H9 (cell line): Measurements from ENCODE around the gene PEX5L. TPM values are rescaled to one million over a fixed set of nuclear protein-coding genes. Genes with fewer than 3 reads are reported as not detected.

ENCODE experiments used
- DNase-seq: peaks from one replicate; pipeline ENCODE4 v3.0.0-alpha.2; 2017
- H2AFZ ChIP-seq: one replicate; pipeline ENCODE4 v1.6.1; 2013; ENCODE audit warnings: mild to moderate bottlenecking, low read length, control low read depth, moderate library complexity
- H2AK5ac ChIP-seq: 2 replicates; pipeline ENCODE4 v1.6.1; 2013; ENCODE audit warnings: low read length, control low read depth, mixed read lengths; ENCODE audit not compliant: insufficient read length
- H2BK120ac ChIP-seq: one replicate; pipeline ENCODE4 v1.6.1; 2013; ENCODE audit warnings: low read depth, mild to moderate bottlenecking, low read length, control low read depth, inconsistent platforms; ENCODE audit not compliant: poor library complexity, severe bottlenecking
- H2BK12ac ChIP-seq: 2 replicates; pipeline ENCODE4 v1.6.1; 2013; ENCODE audit warnings: low read length, control low read depth, mixed read lengths, low read depth; ENCODE audit not compliant: insufficient read length
- H2BK15ac ChIP-seq: 2 replicates; pipeline ENCODE4 v1.6.1; 2013; ENCODE audit warnings: low read depth, low read length, control low read depth
- H2BK20ac ChIP-seq: one replicate; pipeline ENCODE4 v1.6.1; 2013; ENCODE audit warnings: low read depth, mild to moderate bottlenecking, low read length, control low read depth, inconsistent platforms; ENCODE audit not compliant: poor library complexity, severe bottlenecking
- H2BK5ac ChIP-seq: 2 replicates; pipeline ENCODE4 v1.6.1; 2013; ENCODE audit warnings: low read length, control low read depth, mixed read lengths; ENCODE audit not compliant: insufficient read length
- H3K14ac ChIP-seq: 2 replicates; pipeline ENCODE4 v1.6.1; 2013; ENCODE audit warnings: low read length, control low read depth; ENCODE audit not compliant: insufficient read depth
- H3K18ac ChIP-seq: 2 replicates; pipeline ENCODE4 v1.6.1; 2013; ENCODE audit warnings: low read depth, mild to moderate bottlenecking, mixed read lengths, low read length, control low read depth; ENCODE audit not compliant: insufficient read length
- H3K23ac ChIP-seq: 2 replicates; pipeline ENCODE4 v1.6.1; 2013; ENCODE audit warnings: low read length, control low read depth, mixed read lengths, low read depth; ENCODE audit not compliant: insufficient read length
- H3K23me2 ChIP-seq: 2 replicates; pipeline ENCODE4 v1.6.1; 2013; ENCODE audit warnings: low read depth, mild to moderate bottlenecking, mixed read lengths, low read length, control low read depth; ENCODE audit not compliant: insufficient read length, poor library complexity, severe bottlenecking
- H3K27ac ChIP-seq: 2 replicates; pipeline ENCODE4 v1.5.1; 2013; ENCODE audit warnings: low read length, control low read depth, mixed read lengths, low read depth; ENCODE audit not compliant: insufficient read length
- H3K27me3 ChIP-seq: 2 replicates; pipeline ENCODE4 v1.6.1; 2013; ENCODE audit warnings: low read length, control low read depth, inconsistent platforms; ENCODE audit not compliant: insufficient read depth
- H3K4ac ChIP-seq: 2 replicates; pipeline ENCODE4 v1.6.1; 2013; ENCODE audit warnings: low read depth, mild to moderate bottlenecking, control low read depth, inconsistent platforms, low read length, moderate library complexity
- H3K4me1 ChIP-seq: 2 replicates; pipeline ENCODE4 v1.6.1; 2013; ENCODE audit warnings: low read length, control low read depth, inconsistent platforms; ENCODE audit not compliant: insufficient read depth
- H3K4me2 ChIP-seq: 2 replicates; pipeline ENCODE4 v1.6.1; 2013; ENCODE audit warnings: low read length, control low read depth, mixed read lengths; ENCODE audit not compliant: insufficient read length, insufficient read depth
- H3K56ac ChIP-seq: 2 replicates; pipeline ENCODE4 v1.6.1; 2013; ENCODE audit warnings: low read depth, mild to moderate bottlenecking, mixed read lengths, low read length, control low read depth; ENCODE audit not compliant: insufficient read length
- H3K79me1 ChIP-seq: 2 replicates; pipeline ENCODE4 v1.6.1; 2013; ENCODE audit warnings: low read depth, mild to moderate bottlenecking, moderate library complexity, low read length, control low read depth, inconsistent platforms; ENCODE audit not compliant: insufficient read depth, poor library complexity, severe bottlenecking
- H3K79me2 ChIP-seq: 2 replicates; pipeline ENCODE4 v1.6.1; 2013; ENCODE audit warnings: low read length, control low read depth, inconsistent platforms; ENCODE audit not compliant: insufficient read depth
- H3K9ac ChIP-seq: 2 replicates; pipeline ENCODE4 v1.6.1; 2013; ENCODE audit warnings: low read length, control low read depth, mixed read lengths; ENCODE audit not compliant: insufficient read length; ENCODE audit errors: extremely low read depth
- H3K9me3 ChIP-seq: one replicate; pipeline ENCODE4 v1.6.1; 2013; ENCODE audit warnings: low read depth, low read length, inconsistent platforms; ENCODE audit not compliant: control insufficient read depth
- H3T11ph ChIP-seq: one replicate; pipeline ENCODE4 v1.6.1; 2013; ENCODE audit warnings: mild to moderate bottlenecking, low read length, control low read depth, inconsistent platforms
- H4K20me1 ChIP-seq: one replicate; pipeline ENCODE4 v1.6.1; 2013; ENCODE audit not compliant: control insufficient read depth, insufficient read length, insufficient read depth
- H4K5ac ChIP-seq: 2 replicates; pipeline ENCODE4 v1.6.1; 2013; ENCODE audit warnings: low read depth, mild to moderate bottlenecking, mixed read lengths, low read length, control low read depth; ENCODE audit not compliant: insufficient read length
- H4K8ac ChIP-seq: replicated peaks from 2 replicates; pipeline ENCODE4 v1.6.1; 2013; ENCODE audit warnings: low read length, control low read depth, mixed read lengths, low read depth; ENCODE audit not compliant: insufficient read length
- H4K91ac ChIP-seq: 2 replicates; pipeline ENCODE4 v1.6.1; 2013; ENCODE audit warnings: low read depth, mild to moderate bottlenecking, moderate library complexity, mixed read lengths, low read length, control low read depth; ENCODE audit not compliant: insufficient read length
- H3K27ac Mint-ChIP-seq, 3 experiments: 2 replicates in 2 of 3; 3 replicates in 1 of 3; pipeline ENCODE4 v1.8.0; 2020 to 2021; ENCODE audit warnings: mixed read lengths in 3 of 3, mild to moderate bottlenecking in 1 of 3, moderate library complexity in 1 of 3
- H3K27me3 Mint-ChIP-seq: 2 replicates; pipeline ENCODE4 v1.8.0; 2021; ENCODE audit warnings: low read depth, mild to moderate bottlenecking, moderate library complexity, mixed read lengths
- H3K36me3 Mint-ChIP-seq, 3 experiments: 2 replicates in 2 of 3; 3 replicates in 1 of 3; pipeline ENCODE4 v1.8.0; 2020 to 2021; ENCODE audit warnings: low read depth in 3 of 3, mixed read lengths in 3 of 3; ENCODE audit not compliant: insufficient read depth in 1 of 3
- H3K4me1 Mint-ChIP-seq, 2 experiments: 2 replicates each; pipeline ENCODE4 v1.8.0; 2020; ENCODE audit warnings: mixed read lengths in 2 of 2
- H3K4me3 Mint-ChIP-seq, 2 experiments: 2 replicates in 1 of 2; 3 replicates in 1 of 2; pipeline ENCODE4 v1.8.0; 2020 to 2021; ENCODE audit warnings: mild to moderate bottlenecking in 2 of 2, mixed read lengths in 2 of 2, moderate library complexity in 1 of 2
- H3K9me3 Mint-ChIP-seq, 2 experiments: 2 replicates in 1 of 2; 3 replicates in 1 of 2; pipeline ENCODE4 v1.8.0; 2020; ENCODE audit warnings: mild to moderate bottlenecking in 2 of 2, mixed read lengths in 2 of 2, moderate library complexity in 1 of 2
- WGBS: extraction: QIAGEN DNeasy Blood & Tissue Kit; methylation state at CpG from one replicate; pipeline ENCODE4 v1.1.7; 2013; ENCODE audit warnings: missing lambda C conversion rate, low lambda C conversion rate, mixed read lengths; ENCODE audit not compliant: insufficient read length; ENCODE audit errors: extremely low coverage; 5-methylcytosine and 5-hydroxymethylcytosine counted together
- total RNA-seq: library from RNA; stranded (reverse); gene quantifications from 2 replicates; pipeline ENCODE4 v1.2.1, GENCODE V29; 2021
- TF ChIP-seq, protein P1 (sequence below): fragments of 200-600 bp; sonication (generic); conservative IDR thresholded peaks from 3 replicates; pipeline ENCODE4 v1.8.0; 2021; ENCODE audit warnings: antibody characterized with exemption, mild to moderate bottlenecking

PEX5L gene
- total RNA-seq, 1 experiment from 2014 or later = 0.85 TPM

DNA sequence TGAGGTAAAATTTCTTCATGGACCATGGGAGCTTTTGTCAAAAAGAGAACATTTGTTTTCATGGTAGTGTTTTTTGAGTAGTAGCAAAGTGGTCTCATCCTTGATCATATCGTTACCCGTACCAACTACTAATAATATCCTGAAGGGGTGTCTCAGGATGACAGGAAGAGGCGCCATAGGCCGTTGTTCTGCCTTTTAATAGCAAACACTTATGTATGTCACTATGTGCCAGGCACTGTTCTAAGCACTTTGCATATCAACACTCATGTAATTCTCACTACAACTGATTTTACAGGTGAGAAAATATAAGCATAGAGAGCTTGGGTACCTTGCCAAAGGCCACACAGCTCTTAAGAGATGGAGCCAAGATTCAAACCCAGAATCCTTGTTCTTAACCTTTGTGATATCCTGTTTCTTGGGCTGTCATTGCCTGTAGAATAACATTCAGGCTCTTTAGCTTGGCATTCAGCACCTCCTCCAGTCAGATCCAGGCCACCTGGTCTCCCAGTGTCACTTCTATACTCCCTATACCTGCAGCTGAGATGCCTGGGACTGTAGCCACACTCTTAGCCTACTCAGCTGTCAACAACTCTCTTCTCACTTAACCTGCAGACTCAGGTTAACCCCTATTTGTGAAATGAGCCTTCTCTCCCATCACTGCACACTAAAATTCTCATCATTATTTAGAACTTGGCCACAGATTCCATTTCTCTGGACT is 270.2 kb downstream of the PEX5L start:
- no peak overlapping the region for H2BK15ac ChIP-seq
- H3K9me3 ChIP-seq = no peaks in the 10 kb centered on the region
- no peak overlapping the region for H2BK20ac ChIP-seq
- no peak overlapping the region for H3K18ac ChIP-seq
- H3K9ac ChIP-seq = no peak overlapping the region
- no peaks in the 10 kb centered on the region for H3K79me2 ChIP-seq
- no peak overlapping the region for H2BK12ac ChIP-seq
- H3K27me3 ChIP-seq = no peaks in the 10 kb centered on the region
- no peak overlapping the region for H4K5ac ChIP-seq
- H4K20me1 ChIP-seq = no peaks in the 10 kb centered on the region
- H3K4me2 ChIP-seq = no peak overlapping the region
- no peak for DNase-seq
- no peak overlapping the region for H2AK5ac ChIP-seq
- no peaks in the 10 kb centered on the region for H3K79me1 ChIP-seq
- no peak overlapping the region for H4K91ac ChIP-seq
- no peaks in the 10 kb centered on the region for H3K23me2 ChIP-seq
- no peak overlapping the region for H3K56ac ChIP-seq
- no peak overlapping the region for H2BK120ac ChIP-seq
- WGBS = no CpG with 5 or more reads among the region's 4 CpGs
- TF ChIP-seq, protein P1, sequence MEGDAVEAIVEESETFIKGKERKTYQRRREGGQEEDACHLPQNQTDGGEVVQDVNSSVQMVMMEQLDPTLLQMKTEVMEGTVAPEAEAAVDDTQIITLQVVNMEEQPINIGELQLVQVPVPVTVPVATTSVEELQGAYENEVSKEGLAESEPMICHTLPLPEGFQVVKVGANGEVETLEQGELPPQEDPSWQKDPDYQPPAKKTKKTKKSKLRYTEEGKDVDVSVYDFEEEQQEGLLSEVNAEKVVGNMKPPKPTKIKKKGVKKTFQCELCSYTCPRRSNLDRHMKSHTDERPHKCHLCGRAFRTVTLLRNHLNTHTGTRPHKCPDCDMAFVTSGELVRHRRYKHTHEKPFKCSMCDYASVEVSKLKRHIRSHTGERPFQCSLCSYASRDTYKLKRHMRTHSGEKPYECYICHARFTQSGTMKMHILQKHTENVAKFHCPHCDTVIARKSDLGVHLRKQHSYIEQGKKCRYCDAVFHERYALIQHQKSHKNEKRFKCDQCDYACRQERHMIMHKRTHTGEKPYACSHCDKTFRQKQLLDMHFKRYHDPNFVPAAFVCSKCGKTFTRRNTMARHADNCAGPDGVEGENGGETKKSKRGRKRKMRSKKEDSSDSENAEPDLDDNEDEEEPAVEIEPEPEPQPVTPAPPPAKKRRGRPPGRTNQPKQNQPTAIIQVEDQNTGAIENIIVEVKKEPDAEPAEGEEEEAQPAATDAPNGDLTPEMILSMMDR = no peak
- H3K4me1 ChIP-seq = peaks cover 3% of the 10 kb centered on the region; the same call in 1 of the 2 replicates
- Mint-ChIP-seq H3K4me1 (peaks cover 6 to 12% of the 10 kb centered on the region in 2 experiments), H3K36me3 (peaks cover 8 to 40% (median 37%) of the 10 kb centered on the region in 3 experiments; a peak in 6 of 7 replicates), H3K27ac (no peak overlapping the region), H3K27me3 (no peaks in the 10 kb centered on the region), H3K4me3 (no peak overlapping the region), H3K9me3 (no peaks in the 10 kb centered on the region)
- H2BK5ac ChIP-seq = no peak overlapping the region
- H3K14ac ChIP-seq = no peak overlapping the region
- no peak overlapping the region for H3K4ac ChIP-seq
- no peak overlapping the region for H3K23ac ChIP-seq
- no peak overlapping the region for H2AFZ ChIP-seq
- H3K27ac ChIP-seq = no peak overlapping the region
- H4K8ac ChIP-seq = no peak overlapping the region
- H3T11ph ChIP-seq = no peak overlapping the region
